B cell (primary cell): ENCODE results near the gene TRIO.

Source experiments
- EZH2 ChIP-seq: IDR thresholded peaks from 2 replicates; pipeline ENCODE4 v1.6.1; 2012; ENCODE audit warnings: borderline replicate concordance, low read depth, mild to moderate bottlenecking, moderate library complexity, low read length; ENCODE audit not compliant: insufficient read depth, poor library complexity, severe bottlenecking
- TF ChIP-seq, protein P1 (sequence below): fragments of 200-600 bp; IDR thresholded peaks from one replicate; pipeline ENCODE4 v1.8.0; 2022; ENCODE audit warnings: antibody characterized with exemption, mild to moderate bottlenecking

DNA sequence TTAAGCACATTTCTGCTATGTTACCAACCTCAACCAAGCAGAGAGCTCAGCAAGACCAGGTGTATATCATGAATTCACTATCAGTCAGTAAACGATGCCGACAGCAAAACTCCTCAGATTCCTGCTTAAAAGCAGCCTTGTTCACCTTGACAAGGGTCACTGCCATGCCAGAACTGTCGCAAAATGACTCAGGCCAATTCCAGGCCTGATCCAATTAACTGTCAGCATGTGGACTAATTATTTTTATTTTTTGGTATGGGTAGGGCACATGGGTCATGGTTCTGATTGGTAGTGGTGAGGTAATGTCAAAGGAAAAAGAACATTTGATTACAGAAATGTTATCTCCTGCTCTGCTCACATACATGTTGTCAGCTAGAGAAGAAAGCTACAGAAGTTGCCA is 224.2 kb downstream of the TRIO start:
- TF ChIP-seq, protein P1, sequence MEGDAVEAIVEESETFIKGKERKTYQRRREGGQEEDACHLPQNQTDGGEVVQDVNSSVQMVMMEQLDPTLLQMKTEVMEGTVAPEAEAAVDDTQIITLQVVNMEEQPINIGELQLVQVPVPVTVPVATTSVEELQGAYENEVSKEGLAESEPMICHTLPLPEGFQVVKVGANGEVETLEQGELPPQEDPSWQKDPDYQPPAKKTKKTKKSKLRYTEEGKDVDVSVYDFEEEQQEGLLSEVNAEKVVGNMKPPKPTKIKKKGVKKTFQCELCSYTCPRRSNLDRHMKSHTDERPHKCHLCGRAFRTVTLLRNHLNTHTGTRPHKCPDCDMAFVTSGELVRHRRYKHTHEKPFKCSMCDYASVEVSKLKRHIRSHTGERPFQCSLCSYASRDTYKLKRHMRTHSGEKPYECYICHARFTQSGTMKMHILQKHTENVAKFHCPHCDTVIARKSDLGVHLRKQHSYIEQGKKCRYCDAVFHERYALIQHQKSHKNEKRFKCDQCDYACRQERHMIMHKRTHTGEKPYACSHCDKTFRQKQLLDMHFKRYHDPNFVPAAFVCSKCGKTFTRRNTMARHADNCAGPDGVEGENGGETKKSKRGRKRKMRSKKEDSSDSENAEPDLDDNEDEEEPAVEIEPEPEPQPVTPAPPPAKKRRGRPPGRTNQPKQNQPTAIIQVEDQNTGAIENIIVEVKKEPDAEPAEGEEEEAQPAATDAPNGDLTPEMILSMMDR = no peak
- no peak for TF ChIP-seq EZH2
